K562 treated with DMSO at 1 percent for 4 hours (cell line): ENCODE measurements around the gene RASGRF1. TPM values are rescaled to one million over a fixed set of nuclear protein-coding genes. Genes with fewer than 3 reads are reported as not detected.

Source experiments
- total RNA-seq: library from RNA; unstranded; fragments of 300-600 nt; gene quantifications from 2 replicates; pipeline ENCODE4 v1.2.3, GENCODE V29; 2022; ENCODE audit not compliant: insufficient read depth

RASGRF1 gene, protein sequence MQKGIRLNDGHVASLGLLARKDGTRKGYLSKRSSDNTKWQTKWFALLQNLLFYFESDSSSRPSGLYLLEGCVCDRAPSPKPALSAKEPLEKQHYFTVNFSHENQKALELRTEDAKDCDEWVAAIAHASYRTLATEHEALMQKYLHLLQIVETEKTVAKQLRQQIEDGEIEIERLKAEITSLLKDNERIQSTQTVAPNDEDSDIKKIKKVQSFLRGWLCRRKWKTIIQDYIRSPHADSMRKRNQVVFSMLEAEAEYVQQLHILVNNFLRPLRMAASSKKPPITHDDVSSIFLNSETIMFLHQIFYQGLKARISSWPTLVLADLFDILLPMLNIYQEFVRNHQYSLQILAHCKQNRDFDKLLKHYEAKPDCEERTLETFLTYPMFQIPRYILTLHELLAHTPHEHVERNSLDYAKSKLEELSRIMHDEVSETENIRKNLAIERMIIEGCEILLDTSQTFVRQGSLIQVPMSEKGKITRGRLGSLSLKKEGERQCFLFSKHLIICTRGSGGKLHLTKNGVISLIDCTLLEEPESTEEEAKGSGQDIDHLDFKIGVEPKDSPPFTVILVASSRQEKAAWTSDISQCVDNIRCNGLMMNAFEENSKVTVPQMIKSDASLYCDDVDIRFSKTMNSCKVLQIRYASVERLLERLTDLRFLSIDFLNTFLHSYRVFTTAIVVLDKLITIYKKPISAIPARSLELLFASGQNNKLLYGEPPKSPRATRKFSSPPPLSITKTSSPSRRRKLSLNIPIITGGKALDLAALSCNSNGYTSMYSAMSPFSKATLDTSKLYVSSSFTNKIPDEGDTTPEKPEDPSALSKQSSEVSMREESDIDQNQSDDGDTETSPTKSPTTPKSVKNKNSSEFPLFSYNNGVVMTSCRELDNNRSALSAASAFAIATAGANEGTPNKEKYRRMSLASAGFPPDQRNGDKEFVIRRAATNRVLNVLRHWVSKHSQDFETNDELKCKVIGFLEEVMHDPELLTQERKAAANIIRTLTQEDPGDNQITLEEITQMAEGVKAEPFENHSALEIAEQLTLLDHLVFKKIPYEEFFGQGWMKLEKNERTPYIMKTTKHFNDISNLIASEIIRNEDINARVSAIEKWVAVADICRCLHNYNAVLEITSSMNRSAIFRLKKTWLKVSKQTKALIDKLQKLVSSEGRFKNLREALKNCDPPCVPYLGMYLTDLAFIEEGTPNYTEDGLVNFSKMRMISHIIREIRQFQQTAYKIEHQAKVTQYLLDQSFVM (N-terminal part only)
- not detected in 2 replicates for total RNA-seq

DNA sequence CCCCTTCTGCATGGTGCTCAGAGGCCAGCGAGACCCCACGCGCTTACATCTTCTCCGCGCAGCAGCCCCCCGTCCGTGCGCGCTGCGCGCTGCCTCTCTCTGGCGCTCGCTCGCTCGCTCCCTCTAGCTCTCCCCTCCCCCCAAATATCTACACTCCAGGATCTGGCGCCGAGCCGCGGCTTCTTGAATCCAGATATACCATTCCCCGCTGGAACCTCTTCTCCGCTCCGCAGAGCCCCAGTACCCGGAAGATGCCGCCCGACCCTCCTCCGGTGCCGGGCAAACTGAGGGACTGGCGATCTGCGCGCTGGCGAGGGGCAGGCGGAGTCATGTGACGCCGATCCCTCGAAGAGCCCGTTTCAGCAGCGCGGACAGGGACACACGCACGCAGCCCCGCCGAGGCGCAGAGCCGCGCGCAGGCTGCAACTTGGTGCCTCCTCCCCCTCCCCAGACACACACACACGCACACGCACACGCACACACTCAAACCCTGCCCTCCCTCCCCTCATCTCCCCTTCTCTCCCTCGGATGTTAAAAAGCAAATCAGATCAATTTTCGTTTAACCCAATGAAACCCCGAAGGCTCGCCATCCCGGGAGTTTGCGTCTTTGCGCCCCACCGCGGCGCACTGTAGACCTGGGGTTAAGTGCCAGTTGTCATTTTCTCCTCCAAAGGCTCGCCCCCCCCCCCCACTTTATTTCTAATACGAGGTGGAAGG, at the start of gene RASGRF1:
RASGRF1 (minus strand) TSS at position 294 of the 717 bp plus-strand sequence; CDS start at position 12, 282 bp downstream.

DNA sequence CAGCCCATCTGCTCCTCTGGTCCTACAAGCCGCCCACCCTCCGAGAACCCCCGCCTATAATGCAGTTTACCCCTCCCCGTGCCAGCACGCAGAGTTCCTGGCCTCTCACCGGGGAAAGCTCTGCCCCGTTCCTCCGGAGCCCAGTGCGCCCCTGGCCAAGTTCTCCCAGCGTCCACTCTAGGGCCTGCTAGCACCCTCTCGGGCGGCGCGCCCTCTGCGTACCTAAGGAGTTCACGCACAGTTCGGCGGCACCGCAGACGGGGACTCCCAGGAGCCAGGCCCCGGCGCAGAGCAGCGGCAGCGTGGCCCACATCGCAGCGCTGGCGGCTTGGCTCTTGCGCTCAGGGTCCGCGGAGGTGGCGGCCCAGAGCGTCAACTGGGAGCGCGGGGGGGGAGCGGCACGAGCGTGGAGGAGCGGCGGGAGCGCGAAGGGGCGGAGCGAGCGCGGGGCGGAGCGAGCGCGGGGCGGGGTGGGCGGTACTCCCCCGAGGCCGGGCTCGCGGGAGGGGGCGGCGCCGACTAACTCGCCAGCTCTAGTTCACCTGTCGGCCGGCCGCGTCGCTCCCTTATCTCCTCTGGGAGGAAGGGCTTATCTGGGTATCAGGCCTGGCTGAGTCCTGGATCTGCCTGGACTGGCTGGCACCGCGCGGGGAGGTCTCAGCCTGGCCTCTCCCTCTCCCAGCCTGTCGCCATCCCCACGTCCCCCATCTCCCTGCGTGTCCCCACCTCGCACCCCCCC, 145.7 kb downstream of the RASGRF1 start, which contains the start of gene CTSH:
CTSH (minus strand) TSS at position 378 of the 739 bp plus-strand sequence; CDS start at position 313, 65 bp downstream.

Other genes starting within 250 kb of the RASGRF1 start
- 202 and 219 TPM in 2 replicates for gene MORF4L1, start 217.9 kb downstream of the RASGRF1 start, total RNA-seq
- 129 and 147 TPM in 2 replicates for gene CTSH, start 145.7 kb downstream of the RASGRF1 start, total RNA-seq
- 0.47 and 0.69 TPM in 2 replicates for gene ANKRD34C, start 191.9 kb upstream of the RASGRF1 start, total RNA-seq
- gene TMED3, start 220.3 kb upstream of the RASGRF1 start, total RNA-seq: 71.1 and 79.4 TPM in 2 replicates